Measurements from ENCODE around the gene ZNF277. TPM values are rescaled to one million over a fixed set of nuclear protein-coding genes. Genes with fewer than 3 reads are reported as not detected.

ZNF277 gene
- total and polyA plus RNA-seq, 10 of the 15 experiments (the other 5 are each of a cell fraction or from before 2014, with no cell fraction given) = 10.6 to 33.9 (median 22.0) TPM

DNA sequence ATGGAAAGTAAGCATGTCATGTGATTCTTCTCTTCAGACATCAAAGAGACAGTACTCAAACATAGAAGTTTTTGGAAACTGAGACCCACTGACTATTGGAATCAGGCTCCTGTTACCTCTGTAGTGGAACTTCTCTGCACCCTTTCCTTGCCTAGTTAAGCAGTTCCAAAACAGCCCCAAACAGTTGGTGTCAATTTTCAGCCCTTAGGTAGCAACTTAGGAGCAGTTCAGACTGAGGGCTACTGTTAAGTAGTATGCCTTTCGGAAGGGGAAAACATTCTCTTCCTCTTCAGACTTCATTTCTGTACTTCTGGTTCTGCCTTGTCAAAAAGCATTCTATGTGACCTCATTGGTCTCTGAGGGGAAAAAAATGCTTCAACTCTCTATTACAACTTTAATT, 85.7 kb downstream of the ZNF277 start (continued):
- TF ChIP-seq BCLAF1 (IDR thresholded peaks at IDR 0.05) = no peak
- TF ChIP-seq, protein P1, sequence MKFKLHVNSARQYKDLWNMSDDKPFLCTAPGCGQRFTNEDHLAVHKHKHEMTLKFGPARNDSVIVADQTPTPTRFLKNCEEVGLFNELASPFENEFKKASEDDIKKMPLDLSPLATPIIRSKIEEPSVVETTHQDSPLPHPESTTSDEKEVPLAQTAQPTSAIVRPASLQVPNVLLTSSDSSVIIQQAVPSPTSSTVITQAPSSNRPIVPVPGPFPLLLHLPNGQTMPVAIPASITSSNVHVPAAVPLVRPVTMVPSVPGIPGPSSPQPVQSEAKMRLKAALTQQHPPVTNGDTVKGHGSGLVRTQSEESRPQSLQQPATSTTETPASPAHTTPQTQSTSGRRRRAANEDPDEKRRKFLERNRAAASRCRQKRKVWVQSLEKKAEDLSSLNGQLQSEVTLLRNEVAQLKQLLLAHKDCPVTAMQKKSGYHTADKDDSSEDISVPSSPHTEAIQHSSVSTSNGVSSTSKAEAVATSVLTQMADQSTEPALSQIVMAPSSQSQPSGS (IDR thresholded peaks at IDR 0.05; ENCODE audit: low read length) = no peak
- TF ChIP-seq, protein P2, sequence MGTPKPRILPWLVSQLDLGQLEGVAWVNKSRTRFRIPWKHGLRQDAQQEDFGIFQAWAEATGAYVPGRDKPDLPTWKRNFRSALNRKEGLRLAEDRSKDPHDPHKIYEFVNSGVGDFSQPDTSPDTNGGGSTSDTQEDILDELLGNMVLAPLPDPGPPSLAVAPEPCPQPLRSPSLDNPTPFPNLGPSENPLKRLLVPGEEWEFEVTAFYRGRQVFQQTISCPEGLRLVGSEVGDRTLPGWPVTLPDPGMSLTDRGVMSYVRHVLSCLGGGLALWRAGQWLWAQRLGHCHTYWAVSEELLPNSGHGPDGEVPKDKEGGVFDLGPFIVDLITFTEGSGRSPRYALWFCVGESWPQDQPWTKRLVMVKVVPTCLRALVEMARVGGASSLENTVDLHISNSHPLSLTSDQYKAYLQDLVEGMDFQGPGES (IDR thresholded peaks at IDR 0.05) = no peak

GRCh38 chr7:112293416-112293815, 86.9 kb downstream of the ZNF277 start:
- Histone ChIP-seq H3K36me3 (ENCODE audit: control insufficient read depth in 2 of 2, insufficient read depth in 2 of 2, low read length in 1 of 2) (no peaks in the 10 kb centered on the region; a peak in 2 of 4 replicates), H3K9me3 (replicated peaks; ENCODE audit: control insufficient read depth, insufficient read depth, low read length) (no peaks in the 10 kb centered on the region), H3K4me2 (ENCODE audit: control insufficient read depth, insufficient read depth) (no peak overlapping the region), H2AFZ (ENCODE audit: control insufficient read depth, low read depth, low read length) (no peak overlapping the region), H3K4me1 (ENCODE audit: control insufficient read depth, insufficient read depth, low read length) (no peaks in the 10 kb centered on the region), H4K20me1 (ENCODE audit: control insufficient read depth, insufficient read depth) (no peaks in the 10 kb centered on the region), H3K27me3 (replicated peaks in 1 of 2; ENCODE audit: control insufficient read depth in 2 of 2, insufficient read depth in 2 of 2, low read length in 1 of 2) (no peaks in the 10 kb centered on the region), H3K9ac (ENCODE audit: control insufficient read depth, insufficient read depth, low read length) (no peak overlapping the region), H3K27ac (ENCODE audit: control insufficient read depth, insufficient read depth) (no peak overlapping the region), H3K4me3 (no peak overlapping the region), H3K79me2 (ENCODE audit: control insufficient read depth, insufficient read depth, low read length) (no peaks in the 10 kb centered on the region)
- ChIA-PET POLR2A (interaction anchor here (0.6 to 0.7 kb wide), 3 partner anchors 17 to 108 kb away, joined by 3 to 5 read pairs (median 4); no protein-coding TSS in a partner anchor), SMC1A (ENCODE audit: uncharacterized antibody, unreplicated experiment) (no interaction called here), RAD21 (ENCODE audit: unreplicated experiment) (no interaction called here), CTCF (interaction anchor here (0.7 kb wide), 1 partner anchor 30 kb away, joined by 4 read pairs; no protein-coding TSS in a partner anchor)
- FAIRE-seq (no peak), ATAC-seq (no peak), DNase-seq (ENCODE audit: low read depth, low spot score) (no peak)
- in situ Hi-C loops (cut with MboI) = no loop called here
- no peak for TF ChIP-seq TCF7 (IDR thresholded peaks at IDR 0.05; ENCODE audit: borderline replicate concordance)
- no peak for TF ChIP-seq SKIL (IDR thresholded peaks at IDR 0.05; ENCODE audit: low read depth, poor library complexity, severe bottlenecking)
- TF ChIP-seq ETV6 (conservative IDR thresholded peaks at IDR 0.05 in 1 of 2, IDR thresholded peaks at IDR 0.05 in 1 of 2; ENCODE audit: borderline replicate concordance in 1 of 2, low read depth in 1 of 2) = no peak
- no peak for TF ChIP-seq ATF7 (IDR thresholded peaks at IDR 0.05; ENCODE audit: low read depth)
- TF ChIP-seq NKRF (conservative IDR thresholded peaks at IDR 0.05) = no peak
- no peak for TF ChIP-seq BRCA1 (IDR thresholded peaks at IDR 0.05; ENCODE audit: low read depth, low read length)
- no peak for TF ChIP-seq SIN3A (IDR thresholded peaks at IDR 0.05; ENCODE audit: low read depth, low read length)
- no peak for TF ChIP-seq TAF1 (IDR thresholded peaks at IDR 0.05; ENCODE audit: borderline replicate concordance, low read depth, low read length)
- intact Hi-C loops (cut with micrococcal nuclease; ENCODE audit: unreplicated experiment) = no loop called here
- 98% methylated on average over 4 of the region's 4 CpGs for WGBS (ENCODE audit: insufficient coverage, insufficient replicate concordance, low lambda C conversion rate, missing lambda C conversion rate)
- BruUV-seq (replicated peaks) = no TSS peak
